Activated B cell treated with CpG ODN at 0.5 μM for 24 hours (primary cell): ENCODE results near the gene WDR53. TPM values are rescaled to one million over a fixed set of nuclear protein-coding genes. Genes with fewer than 3 reads are reported as not detected.
"Not testable (repeated sequence)": the region's sequence is repeated elsewhere in the genome, so short reads cannot be mapped to it uniquely, and the experiment has no call there.

ENCODE experiments used
- ATAC-seq: fragments of 200-7000 bp; cut with Tn5 transposase; one replicate; pipeline ENCODE4 v1.10.0; 2021; ENCODE audit warnings: low read depth, mild to moderate bottlenecking, moderate library complexity
- CTCF ChIA-PET: fragments of 350-600 bp; sonication (Branson Sonifier 250); formaldehyde crosslinking; loops from one replicate; lab custom pipeline; 2021; ENCODE audit warnings: antibody characterized with exemption; lab: Charles Lee
- POLR2A ChIA-PET: fragments of 350-600 bp; sonication (Branson Sonifier 250); formaldehyde crosslinking; loops from one replicate; lab custom pipeline; 2021; ENCODE audit warnings: antibody characterized with exemption; lab: Charles Lee
- DNase-seq: peaks from one replicate; pipeline ENCODE4 v3.0.0; 2022
- H3K27ac Mint-ChIP-seq: one replicate; pipeline ENCODE4 v1.8.0; 2020; ENCODE audit warnings: mixed read lengths
- H3K27me3 Mint-ChIP-seq: one replicate; pipeline ENCODE4 v1.8.0; 2021; ENCODE audit warnings: mixed read lengths
- H3K36me3 Mint-ChIP-seq: one replicate; pipeline ENCODE4 v1.8.0; 2021; ENCODE audit warnings: low read depth, mixed read lengths
- H3K4me1 Mint-ChIP-seq: one replicate; pipeline ENCODE4 v1.8.0; 2021; ENCODE audit warnings: mixed read lengths
- H3K4me3 Mint-ChIP-seq: one replicate; pipeline ENCODE4 v1.8.0; 2020; ENCODE audit warnings: mild to moderate bottlenecking, mixed read lengths
- H3K9me3 Mint-ChIP-seq: one replicate; pipeline ENCODE4 v1.8.0; 2020; ENCODE audit warnings: mixed read lengths
- CTCF ChIP-seq: fragments of 200-600 bp; IDR thresholded peaks from one replicate; pipeline ENCODE4 v1.8.0; 2022; ENCODE audit warnings: antibody characterized with exemption, mild to moderate bottlenecking
- intact Hi-C: fragments of 100-400 bp; cut with micrococcal nuclease; formaldehyde crosslinking; loops from one replicate; pipeline ENCODE4 v1.15.1; 2024
- total RNA-seq: library from RNA; stranded (reverse); gene quantifications from 2 replicates; pipeline ENCODE4 v1.2.3, GENCODE V29; 2022

WDR53 gene
- total RNA-seq, 1 donor from 2014 or later, result 14.3 TPM

GRCh38 chr3:196517162-196517800 is 51.1 kb downstream of the WDR53 start:
- ChIA-PET POLR2A (interaction anchor here (0.6 to 0.7 kb wide), 3 partner anchors 70 to 249 kb away, joined by 3 to 8 read pairs (median 6); no protein-coding TSS in a partner anchor), CTCF (interaction anchor here (1.1 kb wide), 1 partner anchor 31 kb away, joined by 3 read pairs; no protein-coding TSS in a partner anchor)
- no peak for DNase-seq
- no peak overlapping the region for H3K4me3 Mint-ChIP-seq
- H3K9me3 Mint-ChIP-seq, result peaks cover 43% of the 10 kb centered on the region
- H3K27me3 Mint-ChIP-seq, result no peaks in the 10 kb centered on the region
- ATAC-seq, result no peak
- H3K36me3 Mint-ChIP-seq, result peaks cover 11% of the 10 kb centered on the region
- no peak for TF ChIP-seq CTCF
- H3K27ac Mint-ChIP-seq, result no peak overlapping the region
- H3K4me1 Mint-ChIP-seq, result no peaks in the 10 kb centered on the region
- intact Hi-C loops, result no loop called here

- Mint-ChIP-seq H3K4me3 (no peak within 1 kb of the TSS), H3K36me3 (peaks cover 5% of the 10 kb centered on the region), H3K4me1 (no peaks in the 10 kb centered on the region), H3K27ac (no peak within 1 kb of the TSS), H3K9me3 (peaks cover 28% of the 10 kb centered on the region), H3K27me3 (no peaks in the 10 kb centered on the region)
- no peak for ATAC-seq
- TF ChIP-seq CTCF, result no peak
- intact Hi-C loops, result no loop called here
- no peak for DNase-seq
- ChIA-PET POLR2A (no interaction called here), CTCF (no interaction called here)
Measured at GRCh38 chr3:196514913-196515621, 53.3 kb downstream of the WDR53 start, which contains the start of gene SMCO1. Gene SMCO1 (minus strand): TSS chr3:196515346. CDS start chr3:196515209, 137 bp downstream.

GRCh38 chr3:196514350-196514716 is 54.0 kb downstream of the WDR53 start:
- H3K27ac Mint-ChIP-seq, result no peak overlapping the region

GRCh38 chr3:196513697-196514349 is 54.5 kb downstream of the WDR53 start:
- ChIA-PET POLR2A (interaction anchor here (0.7 kb wide), 1 partner anchor 421 kb away, joined by 5 read pairs; no protein-coding TSS in a partner anchor), CTCF (no interaction called here)
- Mint-ChIP-seq H3K4me1 (no peaks in the 10 kb centered on the region), H3K27me3 (no peaks in the 10 kb centered on the region), H3K36me3 (peaks cover 5% of the 10 kb centered on the region), H3K27ac (no peak overlapping the region), H3K9me3 (peaks cover 24% of the 10 kb centered on the region), H3K4me3 (no peak overlapping the region)
- no peak for TF ChIP-seq CTCF
- DNase-seq, result no peak
- ATAC-seq, result no peak
- intact Hi-C loops, result no loop called here

More at GRCh38 chr3:196514350-196514716, 54.0 kb downstream of the WDR53 start:
- intact Hi-C loops, result no loop called here
- no peak for ATAC-seq
- no peak overlapping the region for H3K4me3 Mint-ChIP-seq
- CTCF ChIA-PET, result no interaction called here
- DNase-seq, result no peak
- POLR2A ChIA-PET, result no interaction called here
- no peaks in the 10 kb centered on the region for H3K27me3 Mint-ChIP-seq
- no peaks in the 10 kb centered on the region for H3K4me1 Mint-ChIP-seq
- H3K36me3 Mint-ChIP-seq, result peaks cover 5% of the 10 kb centered on the region
- peaks cover 24% of the 10 kb centered on the region for H3K9me3 Mint-ChIP-seq
- no peak for TF ChIP-seq CTCF

- CTCF ChIA-PET, H3K27me3 Mint-ChIP-seq, POLR2A ChIA-PET, H3K4me1 Mint-ChIP-seq, H3K27ac Mint-ChIP-seq, H3K36me3 Mint-ChIP-seq, H3K4me3 Mint-ChIP-seq, ATAC-seq, DNase-seq, intact Hi-C loops: not testable (repeated sequence)
- H3K9me3 Mint-ChIP-seq, result peaks cover 25% of the 10 kb centered on the region
Measured at GRCh38 chr3:196511646-196512425, 56.5 kb downstream of the WDR53 start.

- peaks cover 27% of the 10 kb centered on the region for H3K9me3 Mint-ChIP-seq
- DNase-seq, intact Hi-C loops, CTCF ChIA-PET, H3K27ac Mint-ChIP-seq, H3K36me3 Mint-ChIP-seq, H3K4me3 Mint-ChIP-seq, POLR2A ChIA-PET, H3K4me1 Mint-ChIP-seq, ATAC-seq, H3K27me3 Mint-ChIP-seq: not testable (repeated sequence)
Measured at GRCh38 chr3:196511108-196511507, 57.2 kb downstream of the WDR53 start.
